Measurements from ENCODE around the gene SNX22.

GRCh38 chr15:64149424-64149823 lies 2.1 kb upstream of the SNX22 start:
- no peak for TF ChIP-seq ISL1 (CRISPR knock-in tag; IDR thresholded peaks at IDR 0.05)
- TF ChIP-seq TOX (CRISPR knock-in tag; IDR thresholded peaks at IDR 0.05; ENCODE audit: borderline replicate concordance) = no peak
- no peak for TF ChIP-seq ZFP3 (CRISPR knock-in tag; IDR thresholded peaks at IDR 0.05)
- TF ChIP-seq PATZ1 (CRISPR knock-in tag; IDR thresholded peaks at IDR 0.05; ENCODE audit: borderline replicate concordance) = no peak
- no peak for TF ChIP-seq GLIS3 (CRISPR knock-in tag; IDR thresholded peaks at IDR 0.05)
